DOHH2 (cell line): ENCODE measurements around the gene NKX2-2.
"Not testable (repeated sequence)": the region's sequence is repeated elsewhere in the genome, so short reads cannot be mapped to it uniquely, and the experiment has no call there.

Experiments
- H3F3A ChIP-seq: fragments of 200-600 bp; sonication (generic), shearing (Covaris generic); 2 replicates; pipeline ENCODE4 v1.6.0; 2016; ENCODE audit warnings: antibody characterized with exemption, mild to moderate bottlenecking; ENCODE audit not compliant: control insufficient read depth, insufficient read depth
- H3K27ac ChIP-seq: fragments of 200-600 bp; sonication (generic); 2 replicates; pipeline ENCODE4 v1.5.1; 2014; ENCODE audit warnings: low read depth, mild to moderate bottlenecking, low read length, moderate library complexity
- H3K27me3 ChIP-seq: fragments of 200-600 bp; sonication (generic); 2 replicates; pipeline ENCODE4 v1.6.1; 2014; ENCODE audit warnings: mild to moderate bottlenecking, low read length, mixed read lengths; ENCODE audit not compliant: control insufficient read depth
- H3K36me3 ChIP-seq: fragments of 200-600 bp; sonication (generic); 2 replicates; pipeline ENCODE4 v1.6.1; 2014; ENCODE audit warnings: mild to moderate bottlenecking, low read length, moderate library complexity, mixed read lengths; ENCODE audit not compliant: control insufficient read depth
- H3K4me1 ChIP-seq: fragments of 200-600 bp; sonication (generic); 2 replicates; pipeline ENCODE4 v1.6.1; 2014; ENCODE audit warnings: mild to moderate bottlenecking, low read length, mixed read lengths; ENCODE audit not compliant: control insufficient read depth
- H3K4me2 ChIP-seq: fragments of 200-600 bp; sonication (generic); 2 replicates; pipeline ENCODE4 v1.6.0; 2014; ENCODE audit warnings: mild to moderate bottlenecking, low read length, moderate library complexity
- H3K4me3 ChIP-seq: fragments of 200-600 bp; sonication (generic); 2 replicates; pipeline ENCODE4 v1.5.1; 2014; ENCODE audit warnings: mild to moderate bottlenecking, low read length, mixed read lengths
- H3K79me2 ChIP-seq: fragments of 200-600 bp; sonication (generic); 2 replicates; pipeline ENCODE4 v1.6.1; 2014; ENCODE audit warnings: mild to moderate bottlenecking, low read length, mixed read lengths; ENCODE audit not compliant: control insufficient read depth
- H3K9me2 ChIP-seq: fragments of 200-600 bp; sonication (generic); replicated peaks from 2 replicates; pipeline ENCODE4 v1.6.1; 2014; ENCODE audit warnings: mild to moderate bottlenecking, low read length, mixed read lengths; ENCODE audit not compliant: control insufficient read depth
- H3K9me3 ChIP-seq: fragments of 200-600 bp; sonication (generic); 2 replicates; pipeline ENCODE4 v1.6.1; 2014; ENCODE audit warnings: antibody characterized with exemption, low read length, mixed read lengths; ENCODE audit not compliant: control insufficient read depth, insufficient read depth
- H4K20me1 ChIP-seq: fragments of 200-600 bp; sonication (generic); 2 replicates; pipeline ENCODE4 v1.6.0; 2014; ENCODE audit warnings: low read depth, mild to moderate bottlenecking, antibody characterized with exemption, low read length, moderate library complexity; ENCODE audit not compliant: control insufficient read depth, insufficient read depth
- CTCF ChIP-seq: fragments of 200-600 bp; sonication (generic); IDR thresholded peaks from one replicate; pipeline ENCODE4 v1.5.1; 2014; ENCODE audit warnings: antibody characterized with exemption, mild to moderate bottlenecking, low read depth, low read length; ENCODE audit not compliant: poor library complexity, severe bottlenecking
- EZH2phosphoT487 ChIP-seq: fragments of 200-600 bp; sonication (generic); IDR thresholded peaks from 2 replicates; pipeline ENCODE4 v1.6.1; 2017; ENCODE audit warnings: borderline replicate concordance, mild to moderate bottlenecking, antibody characterized with exemption, low read length, moderate library complexity, mixed read lengths

NKX2-2 gene

GRCh38 chr20:21493049-21493448 lies 20.8 kb downstream of the NKX2-2 start:
- Histone ChIP-seq H3K4me1 (no peaks in the 10 kb centered on the region), H4K20me1 (no peaks in the 10 kb centered on the region), H3F3A (no peaks in the 10 kb centered on the region), H3K36me3 (no peaks in the 10 kb centered on the region), H3K4me3 (no peak overlapping the region), H3K27ac (no peak overlapping the region), H3K9me3 (no peaks in the 10 kb centered on the region), H3K79me2 (no peaks in the 10 kb centered on the region), H3K27me3 (peaks cover 16% of the 10 kb centered on the region), H3K9me2 (no peaks in the 10 kb centered on the region), H3K4me2 (no peak overlapping the region)
- no peak for TF ChIP-seq CTCF
- no peak for TF ChIP-seq EZH2phosphoT487

- H3K9me2 ChIP-seq: no peaks in the 10 kb centered on the region
- H3K79me2 ChIP-seq: no peaks in the 10 kb centered on the region
- no peak overlapping the region for H3K4me3 ChIP-seq
- H3K9me3 ChIP-seq: no peaks in the 10 kb centered on the region
- no peaks in the 10 kb centered on the region for H3F3A ChIP-seq
- H3K4me1 ChIP-seq: no peaks in the 10 kb centered on the region
- TF ChIP-seq EZH2phosphoT487: no peak
- peak; percentile 12 for TF ChIP-seq CTCF
- peaks cover 16% of the 10 kb centered on the region for H3K27me3 ChIP-seq
- no peaks in the 10 kb centered on the region for H4K20me1 ChIP-seq
- no peaks in the 10 kb centered on the region for H3K36me3 ChIP-seq
- H3K4me2 ChIP-seq: no peak overlapping the region
- no peak overlapping the region for H3K27ac ChIP-seq
Measured at GRCh38 chr20:21490105-21490504, 23.8 kb downstream of the NKX2-2 start.

DNA sequence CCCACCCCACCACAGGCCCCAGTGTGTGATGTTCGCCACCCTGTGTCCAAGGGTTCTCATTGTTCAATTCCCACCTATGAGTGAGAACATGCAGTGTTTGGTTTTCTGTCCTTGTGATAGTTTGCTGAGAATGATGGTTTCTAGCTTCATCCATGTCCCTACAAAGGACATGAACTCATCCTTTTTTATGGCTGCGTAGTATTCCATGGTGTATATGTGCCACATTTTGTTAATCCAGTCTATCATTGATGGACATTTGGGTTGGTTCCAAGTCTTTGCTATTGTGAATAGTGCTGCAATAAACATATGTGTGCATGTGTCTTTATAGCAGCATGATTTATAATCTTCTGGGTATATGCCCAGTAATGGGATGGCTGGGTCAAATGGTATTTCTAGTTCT lies 33.7 kb downstream of the NKX2-2 start:
- H3K27ac ChIP-seq, H3K36me3 ChIP-seq, H3K4me2 ChIP-seq, H3K9me3 ChIP-seq, H3F3A ChIP-seq, H3K4me3 ChIP-seq, H3K9me2 ChIP-seq, H3K79me2 ChIP-seq, H3K4me1 ChIP-seq, H4K20me1 ChIP-seq, H3K27me3 ChIP-seq: not testable (repeated sequence)

DNA sequence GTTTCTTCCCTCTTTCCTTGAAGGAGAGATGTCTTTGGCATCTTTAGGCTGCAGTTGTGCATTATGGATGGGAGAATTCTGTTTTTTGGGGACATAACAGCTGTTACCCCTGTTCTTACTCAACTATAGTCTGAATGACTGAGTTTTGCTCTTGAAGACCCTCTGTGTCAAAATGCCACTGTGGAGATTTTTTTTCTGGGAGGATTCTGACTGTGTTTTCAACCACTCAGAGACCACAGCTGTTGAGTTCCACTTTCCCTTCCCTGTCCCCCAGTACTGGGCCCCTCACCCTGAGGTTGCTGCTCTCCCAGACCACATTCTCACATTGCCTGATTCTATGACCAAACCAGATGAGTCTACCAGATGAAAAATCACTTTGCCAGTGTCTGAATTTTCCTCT lies 48.1 kb downstream of the NKX2-2 start:
- Histone ChIP-seq H3K4me2 (no peak overlapping the region), H3K36me3 (no peaks in the 10 kb centered on the region), H3K27me3 (no peaks in the 10 kb centered on the region), H3K9me3 (no peaks in the 10 kb centered on the region), H3K9me2 (no peaks in the 10 kb centered on the region), H3K4me3 (no peak overlapping the region), H3K79me2 (no peaks in the 10 kb centered on the region), H3K4me1 (no peaks in the 10 kb centered on the region), H3K27ac (no peak overlapping the region), H3F3A (no peaks in the 10 kb centered on the region), H4K20me1 (no peaks in the 10 kb centered on the region)
- TF ChIP-seq EZH2phosphoT487: no peak
- no peak for TF ChIP-seq CTCF
